Lower lobe of right lung (tissue), 2 donors: ENCODE results near the gene SF3A1. TPM values are rescaled to one million over a fixed set of nuclear protein-coding genes. Genes with fewer than 3 reads are reported as not detected.

Experiments used
- ATAC-seq, 2 donors: fragments of 200-7000 bp; cut with Tn5 transposase; one replicate each; pipeline ENCODE4 v1.9.1; 2020 to 2022; ENCODE audit warnings: mild to moderate bottlenecking in 2 of 2, moderate library complexity in 2 of 2
- DNase-seq: peaks from one replicate; pipeline ENCODE4 v3.0.0-alpha.2; 2020
- H3K27ac ChIP-seq: fragments of 200-600 bp; one replicate; pipeline ENCODE4 v1.8.0; 2022
- H3K27me3 ChIP-seq: fragments of 200-600 bp; one replicate; pipeline ENCODE4 v1.8.0; 2022; ENCODE audit warnings: low read depth
- H3K36me3 ChIP-seq: fragments of 200-600 bp; one replicate; pipeline ENCODE4 v1.8.0; 2022; ENCODE audit warnings: mild to moderate bottlenecking
- H3K4me1 ChIP-seq: fragments of 200-600 bp; one replicate; pipeline ENCODE4 v1.8.0; 2022
- H3K4me3 ChIP-seq: fragments of 200-600 bp; one replicate; pipeline ENCODE4 v1.8.0; 2022; ENCODE audit warnings: mild to moderate bottlenecking
- H3K9me3 ChIP-seq: fragments of 200-600 bp; one replicate; pipeline ENCODE4 v1.8.0; 2022
- CTCF ChIP-seq: fragments of 200-600 bp; IDR thresholded peaks from one replicate; pipeline ENCODE4 v1.8.0; 2022; ENCODE audit warnings: antibody characterized with exemption, mild to moderate bottlenecking
- intact Hi-C: fragments of 100-400 bp; cut with DNase I; formaldehyde crosslinking; loops from one replicate; pipeline ENCODE4 v1.11.0; 2022
- total RNA-seq: library from RNA; stranded (reverse); fragmentation: NEBNext Ultra II Directional; extraction: Animal tissue kit (Norgen Biotek cat#: 25700); gene quantifications from one replicate; pipeline ENCODE4 v1.2.1, GENCODE V29; 2021
- donor health status: DM: no; HTN: yes; CAD: no; lungs with severe emphysema.

SF3A1 gene
- total RNA-seq, 1 donor from 2014 or later: 162 TPM

GRCh38 chr22:30382340-30382739, 25.6 kb upstream of the SF3A1 start:
- DNase-seq: no peak
- intact Hi-C loops: loop anchor here (10.0 kb wide), 1 partner anchor 98 kb away; the partner anchor contains the start of gene CASTOR1

GRCh38 chr22:30381264-30381663, 24.6 kb upstream of the SF3A1 start:
- Histone ChIP-seq H3K27ac (no peak overlapping the region), H3K27me3 (no peaks in the 10 kb centered on the region), H3K4me1 (peaks cover 5% of the 10 kb centered on the region), H3K36me3 (peaks cover 25% of the 10 kb centered on the region), H3K4me3 (no peak overlapping the region), H3K9me3 (no peaks in the 10 kb centered on the region)
- ATAC-seq (no peak), DNase-seq (no peak)
- intact Hi-C loops: loop anchor here (10.0 kb wide), 1 partner anchor 96 kb away; the partner anchor contains the start of gene CASTOR1
- TF ChIP-seq CTCF: no peak

More at GRCh38 chr22:30382340-30382739, 25.6 kb upstream of the SF3A1 start:
- no peak for TF ChIP-seq CTCF
- no peak overlapping the region for H3K4me3 ChIP-seq
- no peaks in the 10 kb centered on the region for H3K9me3 ChIP-seq
- H3K27ac ChIP-seq: no peak overlapping the region
- ATAC-seq: no peak
- H3K36me3 ChIP-seq: peaks cover 25% of the 10 kb centered on the region
- H3K4me1 ChIP-seq: peaks cover 11% of the 10 kb centered on the region
- H3K27me3 ChIP-seq: no peaks in the 10 kb centered on the region

- DNase-seq: no peak
- ATAC-seq: no peak
- Histone ChIP-seq H3K27ac (no peak overlapping the region), H3K36me3 (peaks cover 25% of the 10 kb centered on the region), H3K4me1 (no peaks in the 10 kb centered on the region), H3K4me3 (no peak overlapping the region), H3K9me3 (no peaks in the 10 kb centered on the region), H3K27me3 (no peaks in the 10 kb centered on the region)
- no peak for TF ChIP-seq CTCF
- intact Hi-C loops: loop anchor here (10.0 kb wide), 1 partner anchor 95 kb away; the partner anchor contains the start of gene CASTOR1
These were observed 23.3 kb upstream of the SF3A1 start for GRCh38 chr22:30380011-30380410.

GRCh38 chr22:30375312-30375849, 18.7 kb upstream of the SF3A1 start:
- Histone ChIP-seq H3K36me3 (peaks cover 10% of the 10 kb centered on the region), H3K27me3 (no peaks in the 10 kb centered on the region), H3K4me3 (no peak overlapping the region), H3K27ac (no peak overlapping the region), H3K4me1 (no peaks in the 10 kb centered on the region), H3K9me3 (no peaks in the 10 kb centered on the region)
- intact Hi-C loops: no loop called here
- ATAC-seq (no peak), DNase-seq (no peak)
- TF ChIP-seq CTCF: no peak

- Histone ChIP-seq H3K27ac (no peak overlapping the region), H3K9me3 (no peaks in the 10 kb centered on the region), H3K4me1 (no peaks in the 10 kb centered on the region), H3K27me3 (no peaks in the 10 kb centered on the region), H3K4me3 (no peak overlapping the region), H3K36me3 (no peaks in the 10 kb centered on the region)
- TF ChIP-seq CTCF: no peak
- intact Hi-C loops: no loop called here
- ATAC-seq (no peak), DNase-seq (no peak)
These were observed 16.9 kb upstream of the SF3A1 start for GRCh38 chr22:30373331-30374325.
